ENCODE measurements around the gene AMIGO1. TPM values are rescaled to one million over a fixed set of nuclear protein-coding genes. Genes with fewer than 3 reads are reported as not detected.

Gene AMIGO1
- total RNA-seq, 1 experiment from 2014 or later, result 0.37 TPM

Other genes starting within 250 kb of the AMIGO1 start
- gene PSRC1, start 226.6 kb downstream of the AMIGO1 start, total RNA-seq (2014; rRNA removed; shearing (Covaris generic); ENCODE audit: low replicate concordance), result 6.3 and 24.2 TPM in 2 replicates
- 0.14 and 4.3 TPM in 2 replicates for gene MYBPHL, start 202.7 kb downstream of the AMIGO1 start, total RNA-seq (2014; rRNA removed; shearing (Covaris generic); ENCODE audit: low replicate concordance)
- 0.04 TPM in 1 of 2 replicates, not detected in the other for gene SORT1, start 111.8 kb downstream of the AMIGO1 start, total RNA-seq (2014; rRNA removed; shearing (Covaris generic); ENCODE audit: low replicate concordance)
- 48.5 and 70.4 TPM in 2 replicates for gene PSMA5, start 83.3 kb downstream of the AMIGO1 start, total RNA-seq (2014; rRNA removed; shearing (Covaris generic); ENCODE audit: low replicate concordance)
- not detected in 2 replicates for gene SYPL2, start 43.2 kb downstream of the AMIGO1 start, total RNA-seq (2014; rRNA removed; shearing (Covaris generic); ENCODE audit: low replicate concordance)
- 3.5 and 5.7 TPM in 2 replicates for gene ATXN7L2, start 25.8 kb downstream of the AMIGO1 start, total RNA-seq (2014; rRNA removed; shearing (Covaris generic); ENCODE audit: low replicate concordance)
- 6.2 and 7.1 TPM in 2 replicates for gene CYB561D1, start 15.6 kb downstream of the AMIGO1 start, total RNA-seq (2014; rRNA removed; shearing (Covaris generic); ENCODE audit: low replicate concordance)
- gene GPR61, start 30.1 kb upstream of the AMIGO1 start, total RNA-seq (2014; rRNA removed; shearing (Covaris generic); ENCODE audit: low replicate concordance), result not detected in 2 replicates
- gene GNAI3, start 38.9 kb upstream of the AMIGO1 start, total RNA-seq (2014; rRNA removed; shearing (Covaris generic); ENCODE audit: low replicate concordance), result 7.6 and 12.6 TPM in 2 replicates
- not detected in 2 replicates for gene GNAT2, start 109.9 kb upstream of the AMIGO1 start, total RNA-seq (2014; rRNA removed; shearing (Covaris generic); ENCODE audit: low replicate concordance)
- 72.3 and 131 TPM in 2 replicates for gene AMPD2, start 110.1 kb upstream of the AMIGO1 start, total RNA-seq (2014; rRNA removed; shearing (Covaris generic); ENCODE audit: low replicate concordance)
- 7.7 and 10.0 TPM in 2 replicates for gene GSTM4, start 146.4 kb upstream of the AMIGO1 start, total RNA-seq (2014; rRNA removed; shearing (Covaris generic); ENCODE audit: low replicate concordance)
- gene GSTM2, start 158.3 kb upstream of the AMIGO1 start, total RNA-seq (2014; rRNA removed; shearing (Covaris generic); ENCODE audit: low replicate concordance), result 6.2 and 7.3 TPM in 2 replicates
- 8.5 and 14.4 TPM in 2 replicates for gene GSTM1, start 178.1 kb upstream of the AMIGO1 start, total RNA-seq (2014; rRNA removed; shearing (Covaris generic); ENCODE audit: low replicate concordance)
- not detected in 2 replicates for gene GSTM5, start 202.5 kb upstream of the AMIGO1 start, total RNA-seq (2014; rRNA removed; shearing (Covaris generic); ENCODE audit: low replicate concordance)
- not detected in 2 replicates for gene GSTM3, start 231.3 kb upstream of the AMIGO1 start, total RNA-seq (2014; rRNA removed; shearing (Covaris generic); ENCODE audit: low replicate concordance)

Measured in Karpas-422 (cell line).